Heart left ventricle (tissue), 16 donors: ENCODE measurements around the gene SPATA25. TPM values are rescaled to one million over a fixed set of nuclear protein-coding genes. Genes with fewer than 3 reads are reported as not detected.

ENCODE experiments used
- ATAC-seq, 4 donors: fragments of 200-7000 bp; cut with Tn5 transposase; one replicate each; pipeline ENCODE4 v1.9.1; 2020 to 2022; ENCODE audit warnings: moderate library complexity in 4 of 4, mild to moderate bottlenecking in 3 of 4, moderate number of reproducible peaks in 1 of 4
- DNase-seq, 5 donors: peaks; one replicate each; pipeline ENCODE4 v3.0.0-alpha.2; 2020
- H3K27ac ChIP-seq, 12 donors: fragments of 200-600 bp; sonication (generic) in 4 of 12; one replicate each; pipeline versions ENCODE4 v1.5.0 to v1.8.0; 2016 to 2022; ENCODE audit warnings: mild to moderate bottlenecking in 2 of 12
- H3K27me3 ChIP-seq, 9 donors: fragments of 200-600 bp; sonication (generic) in 2 of 9; one replicate each; pipeline versions ENCODE4 v1.5.1 to v1.8.0; 2016 to 2022; ENCODE audit warnings: mild to moderate bottlenecking in 3 of 9
- H3K36me3 ChIP-seq, 9 donors: fragments of 200-600 bp; sonication (generic) in 2 of 9; one replicate each; pipeline versions ENCODE4 v1.5.0 to v1.8.0; 2018 to 2022; ENCODE audit warnings: mild to moderate bottlenecking in 2 of 9
- H3K4me1 ChIP-seq, 12 donors: fragments of 200-600 bp; sonication (generic) in 4 of 12; one replicate each; pipeline versions ENCODE4 v1.5.0 to v1.8.0; 2016 to 2022; ENCODE audit warnings: mild to moderate bottlenecking in 3 of 12
- H3K4me3 ChIP-seq, 12 donors: fragments of 200-600 bp; sonication (generic) in 4 of 12; one replicate each; pipeline versions ENCODE4 v1.5.0 to v1.8.0; 2017 to 2022; ENCODE audit warnings: mild to moderate bottlenecking in 9 of 12, moderate library complexity in 4 of 12
- H3K9me3 ChIP-seq, 12 donors: fragments of 200-600 bp; sonication (generic) in 4 of 12; one replicate each; pipeline versions ENCODE4 v1.5.0 to v1.8.0; 2016 to 2022; ENCODE audit warnings: mild to moderate bottlenecking in 1 of 12
- CTCF ChIP-seq, 12 donors: fragments of 200-600 bp; sonication (generic) in 4 of 12; IDR thresholded peaks; one replicate each; pipeline versions ENCODE4 v1.5.0 to v1.8.0; 2018 to 2022; ENCODE audit warnings: antibody characterized with exemption in 12 of 12, mild to moderate bottlenecking in 5 of 12
- POLR2A ChIP-seq, 2 donors: fragments of 450-650 bp; IDR thresholded peaks; one replicate each; pipeline ENCODE4 v1.6.1; 2017; ENCODE audit warnings: antibody characterized with exemption in 2 of 2, mild to moderate bottlenecking in 2 of 2, moderate library complexity in 2 of 2
- WGBS, 4 donors: extraction: QIAGEN DNeasy Blood & Tissue Kit in 2 of 4; methylation state at CpG; one replicate each; pipeline versions ENCODE4 v1.1.5 to v1.1.7; 2013 to 2018; 5-methylcytosine and 5-hydroxymethylcytosine counted together
- intact Hi-C, 10 donors: fragments of 100-400 bp; cut with DNase I; formaldehyde crosslinking; loops; one replicate each; pipeline versions ENCODE4 v1.11.1 to v1.14.2; 2022
- polyA plus RNA-seq, 2 donors: library from polyadenylated mRNA; stranded (reverse); fragments of 200-250 nt; gene quantifications; one replicate each; pipeline ENCODE4 v1.2.3, GENCODE V29; 2013
- total RNA-seq, 9 donors: library from RNA; depleted of rRNA in 2 of 9; stranded (reverse); fragments of >200 nt in 2 of 9; fragmentation: NEBNext Ultra II Directional in 3 of 9; extraction: Animal tissue kit (Norgen Biotek cat#: 25700) in 3 of 9; gene quantifications; one replicate each; pipeline versions ENCODE4 v1.1.0 to v1.2.4, GENCODE V29; 2016 to 2023
- donor health status: ischemic (EF 13 %, LVEDD 7.1; RV severe dilation, severe dysfunction).
- donor health status: healthy with polysubstance abuse.
- donor health status: DM: no; HTN: yes; CAD: no.
- donor health status: DM: no; HTN: no; CAD: no.
- donor health status: ischemic (EF 25% LVEDD 6.9; RV normal size, moderate dysfunction).
- donor health status: ischemic (EF 25% LVEDD 5.7; RV mildly dilated, moderate dysfunction).
- donor health status: healthy.
- donor health status: DM: yes; HTN: yes; CAD: no.
- donor health status: ischemic (EF 35%, LVEDD 5.7; RV mildly dilated, moderate dysfunction).
- donor health status: nonischemic (EF 11% LVEDD 7.7; RV severe dilation, severe dysfunction).
- donor health status: DM: yes; HTN: yes; CAD: no.
- donor health status: PGD.
- donor health status: ischemic (EF 29% LVEDD 5.4; RV normal size, mild dysfunction).
- donor health status: nonischemic (EF 23%, LVEDD 6.1; RV moderate dilation, normal function).

The SPATA25 gene
- total and polyA plus RNA-seq, 11 donors = 0.58 to 4.0 (median 1.8) TPM; not detected in 2

GRCh38 chr20:45926731-45927070 is 39.3 kb upstream of the SPATA25 start:
- H3K27ac ChIP-seq = no peak overlapping the region
- no peaks in the 10 kb centered on the region for H3K9me3 ChIP-seq
- H3K36me3 ChIP-seq = no peaks in the 10 kb centered on the region
- peaks cover 3 to 41% (median 26%) of the 10 kb centered on the region in 12 donors for H3K4me1 ChIP-seq
- intact Hi-C loops = no loop called here
- ATAC-seq = no peak
- WGBS, 4 donors = 71 to 92% (median 81%) methylated on average over 2 of the region's 2 CpGs
- TF ChIP-seq CTCF (IDR thresholded peaks at IDR 0.05) (no peak), POLR2A (IDR thresholded peaks at IDR 0.05) (no peak)
- H3K4me3 ChIP-seq = no peak overlapping the region
- DNase-seq = no peak
- no peaks in the 10 kb centered on the region for H3K27me3 ChIP-seq

- WGBS, 4 donors = 68 to 79% (median 72%) methylated on average over 8 to 9 of the region's 9 CpGs
- ATAC-seq = no peak
- H3K27ac ChIP-seq = peak overlapping the region in 2 of 12 donors; percentile 71 to 92
These were observed 38.5 kb upstream of the SPATA25 start for GRCh38 chr20:45925821-45926506.

GRCh38 chr20:45924391-45925261 is 37.2 kb upstream of the SPATA25 start:
- H3K27ac ChIP-seq = peak overlapping the region; percentile 56 to 92 (median 70)
- H3K4me3 ChIP-seq = peak overlapping the region in 6 of 12 donors; percentile 3 to 22 (median 14)
- whole genome bisulfite sequencing, 4 donors = 51 to 56% (median 53%) methylated on average over 21 of the region's 21 CpGs
- peaks cover 3 to 61% (median 38%) of the 10 kb centered on the region in 12 donors for H3K4me1 ChIP-seq
- H3K9me3 ChIP-seq = no peaks in the 10 kb centered on the region
- no peaks in the 10 kb centered on the region for H3K36me3 ChIP-seq
- no peak for TF ChIP-seq POLR2A (IDR thresholded peaks at IDR 0.05)
- TF ChIP-seq CTCF (IDR thresholded peaks at IDR 0.05) = no peak
- no peaks in the 10 kb centered on the region for H3K27me3 ChIP-seq
- peak in 4 of 5 donors; percentile 46 to 73 (median 59) for DNase-seq
- peak; percentile 32 to 64 (median 60) for ATAC-seq
- intact Hi-C loops = no loop called here

More at GRCh38 chr20:45925821-45926506, 38.5 kb upstream of the SPATA25 start:
- no peak for TF ChIP-seq POLR2A (IDR thresholded peaks at IDR 0.05)
- no peak for TF ChIP-seq CTCF (IDR thresholded peaks at IDR 0.05)
- Histone ChIP-seq H3K27me3 (no peaks in the 10 kb centered on the region), H3K4me1 (peaks cover 3 to 48% (median 30%) of the 10 kb centered on the region in 12 donors), H3K9me3 (no peaks in the 10 kb centered on the region), H3K36me3 (no peaks in the 10 kb centered on the region), H3K4me3 (no peak overlapping the region)
- no peak for DNase-seq
- intact Hi-C loops = no loop called here
